Panc1 (cell line): ENCODE results near the gene SMARCA5. TPM values are rescaled to one million over a fixed set of nuclear protein-coding genes. Genes with fewer than 3 reads are reported as not detected.

ENCODE experiments used
- ATAC-seq: fragments of 200-7000 bp; cut with Tn5 transposase; 2 replicates; pipeline ENCODE4 v1.9.1; 2020; ENCODE audit warnings: mild to moderate bottlenecking, moderate library complexity
- BruUV-seq: library from RNA; stranded (reverse); fragments of 400-500 nt; replicated peaks from 2 replicates; lab custom pipeline; 2021; lab: Mats Ljungman, UMichigan
- CTCF ChIA-PET: fragments of 300-600 bp; sonication (Branson Sonifier 250); formaldehyde crosslinking; loops from one replicate; lab custom pipeline; 2022; ENCODE audit warnings: antibody characterized with exemption; lab: Charles Lee
- POLR2A ChIA-PET: fragments of 300-600 bp; sonication (Branson Sonifier 250); formaldehyde crosslinking; loops from one replicate; lab custom pipeline; 2022; ENCODE audit warnings: antibody characterized with exemption; lab: Charles Lee
- DNase-seq: peaks from one replicate; pipeline ENCODE4 v3.0.0-alpha.2; 2010; ENCODE audit warnings: low read depth, low spot score
- H3K27ac ChIP-seq: 2 replicates; pipeline ENCODE4 v1.5.1; 2011; ENCODE audit warnings: mild to moderate bottlenecking, low read length, inconsistent platforms
- H3K27me3 ChIP-seq: fragments of 200-500 bp; sonication (Bioruptor generic); 2 replicates; pipeline ENCODE4 v1.6.0; 2014; ENCODE audit warnings: low read length, inconsistent platforms; ENCODE audit not compliant: control insufficient read depth, insufficient read depth
- H3K36me3 ChIP-seq: fragments of 200-500 bp; sonication (Bioruptor generic); 2 replicates; pipeline ENCODE4 v1.5.1; 2014; ENCODE audit warnings: inconsistent platforms, mild to moderate bottlenecking, low read length, moderate library complexity; ENCODE audit not compliant: control insufficient read depth, insufficient read depth
- H3K4me1 ChIP-seq: 2 replicates; pipeline ENCODE4 v1.5.1; 2011; ENCODE audit warnings: inconsistent platforms, mild to moderate bottlenecking, low read length, moderate library complexity; ENCODE audit not compliant: control insufficient read depth, insufficient read depth
- H3K4me3 ChIP-seq, 2 experiments: 2 replicates each; pipeline ENCODE4 v1.5.1; 2011 to 2012; ENCODE audit warnings: low read depth in 2 of 2, low read length in 2 of 2, mild to moderate bottlenecking in 2 of 2, inconsistent platforms in 1 of 2, moderate library complexity in 1 of 2
- H3K9me3 ChIP-seq: fragments of 200-500 bp; sonication (Bioruptor generic); 2 replicates; pipeline ENCODE4 v1.5.1; 2014; ENCODE audit warnings: low read depth, mild to moderate bottlenecking, inconsistent platforms, low read length, moderate library complexity; ENCODE audit not compliant: control insufficient read depth, insufficient read depth
- CTCF ChIP-seq: fragments of 450-650 bp; IDR thresholded peaks from 2 replicates; pipeline ENCODE4 v1.5.1; 2017; ENCODE audit warnings: mild to moderate bottlenecking
- POLR2AphosphoS5 ChIP-seq: IDR thresholded peaks from 2 replicates; pipeline ENCODE4 v1.6.1; 2012; ENCODE audit warnings: mild to moderate bottlenecking, low read depth, low read length, moderate library complexity
- REST ChIP-seq, 2 experiments: IDR thresholded peaks; 2 replicates each; pipeline ENCODE4 v1.6.1; 2011 to 2012; ENCODE audit warnings: low read depth in 2 of 2, control low read depth in 1 of 2, low read length in 1 of 2, mild to moderate bottlenecking in 1 of 2, moderate library complexity in 1 of 2; ENCODE audit not compliant: insufficient read depth in 1 of 2
- SIN3A ChIP-seq: IDR thresholded peaks from 2 replicates; pipeline ENCODE4 v1.6.1; 2012; ENCODE audit warnings: low read depth, mild to moderate bottlenecking, low read length, moderate library complexity, borderline replicate concordance; ENCODE audit not compliant: insufficient read depth
- TCF7L2 ChIP-seq: IDR thresholded peaks from 2 replicates; pipeline ENCODE4 v1.6.1; 2011; ENCODE audit warnings: mild to moderate bottlenecking, low read depth, low read length, inconsistent platforms
- in situ Hi-C: cut with HindIII; loops from 2 replicates; pipeline ENCODE4 v1.10.0; 2016; ENCODE audit warnings: low sequenced_read_pairs, low pct_unique_long_range_greater_than_20kb
- intact Hi-C: fragments of 100-400 bp; cut with micrococcal nuclease; formaldehyde crosslinking; loops from one replicate; pipeline ENCODE4 v1.10.0; 2022; ENCODE audit not compliant: unreplicated experiment
- total RNA-seq: library from RNA; stranded (reverse); gene quantifications from one replicate; pipeline ENCODE4 v1.2.1, GENCODE V29; 2021; ENCODE audit not compliant: unreplicated experiment

The SMARCA5 gene
- total RNA-seq, 1 experiment from 2014 or later = 29.9 TPM

GRCh38 chr4:143488687-143489086 lies 24.8 kb upstream of the SMARCA5 start:
- H3K9me3 ChIP-seq = no peaks in the 10 kb centered on the region
- H3K27me3 ChIP-seq = no peaks in the 10 kb centered on the region
- DNase-seq (no peak), ATAC-seq (no peak)
- intact Hi-C loops (no loop called here), in situ Hi-C loops (no loop called here)
- no peak overlapping the region for H3K27ac ChIP-seq
- H3K4me1 ChIP-seq = no peaks in the 10 kb centered on the region
- POLR2A ChIA-PET = no interaction called here
- TF ChIP-seq SIN3A = no peak
- TF ChIP-seq REST (IDR thresholded peaks at IDR 0.05; ENCODE audit: insufficient read depth in 1 of 2, low read depth in 2 of 2, low read length in 1 of 2) = no peak
- no peak for TF ChIP-seq POLR2AphosphoS5
- no peak for TF ChIP-seq CTCF
- no peak for TF ChIP-seq TCF7L2
- H3K36me3 ChIP-seq = no peaks in the 10 kb centered on the region
- BruUV-seq = no TSS peak
- CTCF ChIA-PET = no interaction called here
- H3K4me3 ChIP-seq = no peak overlapping the region

GRCh38 chr4:143489106-143489505 lies 24.4 kb upstream of the SMARCA5 start:
- ChIA-PET POLR2A (no interaction called here), CTCF (no interaction called here)
- no peak overlapping the region for H3K4me3 ChIP-seq
- in situ Hi-C loops = no loop called here
- no TSS peak for BruUV-seq
- no peak for ATAC-seq
- DNase-seq = no peak
- intact Hi-C loops = no loop called here
- H3K27ac ChIP-seq = no peak overlapping the region
- no peaks in the 10 kb centered on the region for H3K27me3 ChIP-seq
- H3K9me3 ChIP-seq = no peaks in the 10 kb centered on the region
- TF ChIP-seq POLR2AphosphoS5 = no peak
- no peak for TF ChIP-seq CTCF
- no peak for TF ChIP-seq SIN3A
- no peak for TF ChIP-seq TCF7L2
- no peak for TF ChIP-seq REST (IDR thresholded peaks at IDR 0.05; ENCODE audit: insufficient read depth in 1 of 2, low read depth in 2 of 2, low read length in 1 of 2)
- H3K4me1 ChIP-seq = no peaks in the 10 kb centered on the region
- no peaks in the 10 kb centered on the region for H3K36me3 ChIP-seq
